HG02798 (cell line): Measurements from ENCODE around the gene SNX8.

Experiments used
- ATAC-seq: cut with Tn5 transposase; IDR thresholded peaks from one replicate; pipeline ENCODE4 v1.9.1; 2021; ENCODE audit warnings: mild to moderate bottlenecking; ENCODE audit not compliant: unreplicated experiment, poor library complexity

SNX8 gene

DNA sequence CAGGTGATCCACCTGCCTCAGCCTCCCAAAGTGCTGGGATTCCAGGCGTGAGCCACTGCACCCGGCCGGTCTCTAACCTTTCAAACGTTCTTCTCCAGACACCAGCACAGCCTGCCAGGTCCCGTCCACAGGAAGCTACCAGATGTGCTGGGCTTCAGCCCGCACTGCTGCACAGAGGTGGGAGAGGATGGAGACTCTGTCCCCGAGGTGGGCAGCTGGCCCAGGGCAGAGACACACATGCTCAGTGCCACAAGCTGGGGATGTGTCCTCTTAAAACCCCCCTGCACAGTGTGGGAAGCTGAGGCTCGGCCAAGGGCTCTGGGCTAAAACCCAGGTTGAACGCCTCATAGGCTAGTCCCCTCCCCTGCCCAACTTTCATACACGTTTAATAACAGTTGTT lies 62.9 kb downstream of the SNX8 start:
- no peak for ATAC-seq

DNA sequence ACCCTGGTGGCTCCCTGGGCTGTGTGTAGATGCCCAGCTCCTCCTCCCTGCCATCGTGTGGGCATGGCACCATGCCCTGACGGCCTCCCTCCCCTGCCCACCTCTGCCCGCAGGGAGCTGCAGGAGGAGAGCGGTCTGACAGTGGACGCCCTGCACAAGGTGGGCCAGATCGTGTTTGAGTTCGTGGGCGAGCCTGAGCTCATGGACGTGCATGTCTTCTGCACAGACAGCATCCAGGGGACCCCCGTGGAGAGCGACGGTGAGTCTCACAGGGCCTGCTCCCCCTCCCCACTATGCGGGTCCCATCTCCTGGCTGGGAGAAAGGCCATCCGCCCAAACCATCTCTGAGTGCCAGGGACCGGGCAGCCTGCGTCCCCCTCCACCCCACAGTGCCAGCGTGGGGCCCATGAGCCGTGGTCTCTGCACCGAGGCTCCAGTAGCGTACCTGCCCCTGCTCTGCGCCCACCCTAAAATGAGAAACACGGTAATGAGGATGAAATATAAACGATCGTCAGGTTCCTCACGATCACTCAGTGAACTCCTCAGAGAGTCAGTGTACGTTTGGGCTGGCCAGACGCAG lies 64.4 kb downstream of the SNX8 start:
- ATAC-seq = no peak

DNA sequence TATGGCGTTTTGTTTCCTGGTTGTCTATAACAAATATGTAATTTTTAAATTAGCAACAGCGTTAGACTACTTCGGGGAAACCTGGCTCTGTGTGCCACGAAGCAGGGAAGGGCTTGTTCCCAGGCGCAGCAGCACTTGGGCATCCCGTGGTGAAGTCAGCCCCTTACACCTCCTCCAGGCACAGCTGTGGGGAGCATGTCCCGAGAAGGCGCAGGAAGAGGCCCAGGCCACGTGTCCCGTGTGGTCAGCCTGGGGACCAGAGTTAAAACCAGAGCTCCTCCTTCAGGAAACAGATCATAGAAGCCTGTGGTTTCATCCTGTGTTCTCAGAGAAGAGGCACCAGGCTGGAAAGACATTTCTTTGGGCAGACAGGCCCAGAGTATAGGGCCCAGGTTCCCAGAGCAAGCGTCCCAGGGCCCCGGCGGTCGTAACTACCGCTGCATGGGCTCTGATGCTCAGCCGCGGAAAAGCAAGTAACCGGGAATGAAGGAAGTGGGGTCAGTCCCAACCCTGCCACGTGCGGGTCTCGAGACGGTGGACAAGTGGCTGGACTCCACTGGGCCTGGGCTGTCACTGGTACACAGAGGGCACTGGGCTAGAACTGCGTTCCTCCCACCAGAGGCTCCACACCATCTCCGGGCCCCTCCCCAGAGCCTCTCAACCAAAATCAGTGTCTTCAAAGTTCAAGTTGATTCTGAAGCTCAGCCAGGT lies 65.1 kb downstream of the SNX8 start:
- no peak for ATAC-seq

DNA sequence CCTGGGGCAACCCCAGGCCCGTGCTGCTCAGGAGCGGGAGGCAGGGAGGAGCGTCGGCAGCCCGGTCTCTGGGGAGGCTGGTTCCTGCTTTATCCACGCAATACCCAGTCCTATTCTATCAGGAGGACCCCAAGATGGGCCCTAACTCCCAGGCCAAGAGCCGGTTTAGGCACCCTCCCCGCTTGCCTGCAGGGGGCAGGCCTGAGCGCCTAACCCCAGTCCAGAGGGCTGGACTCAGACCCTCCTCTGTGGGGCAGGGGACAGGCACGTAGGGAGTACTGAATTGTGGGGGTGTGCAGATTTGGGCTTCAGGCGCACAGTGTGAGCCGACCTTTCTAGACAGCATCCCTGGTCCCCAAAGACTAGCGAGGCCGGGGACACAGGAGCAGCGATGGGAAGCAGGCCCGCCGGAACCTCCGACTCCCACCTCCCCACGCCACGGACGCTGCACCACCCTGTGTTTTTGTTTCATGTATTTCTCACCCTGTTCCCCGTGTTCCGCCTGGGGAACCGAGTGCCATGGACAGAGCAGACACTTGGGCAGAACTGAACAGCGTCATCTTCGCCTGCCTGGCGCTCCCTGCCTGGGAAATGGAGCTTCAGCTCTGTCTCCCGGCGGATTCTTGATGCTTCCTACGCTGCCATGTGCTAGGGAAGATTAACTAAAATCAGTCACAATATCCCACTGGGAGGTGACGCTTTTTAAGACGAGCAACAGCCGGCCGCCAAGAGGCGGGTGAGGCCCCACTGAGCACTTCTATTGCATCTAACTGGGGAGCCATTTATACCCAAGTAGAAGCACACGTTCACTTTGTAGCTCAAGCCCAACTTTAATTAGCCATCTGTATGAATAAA lies 66.9 kb downstream of the SNX8 start:
- no peak for ATAC-seq

DNA sequence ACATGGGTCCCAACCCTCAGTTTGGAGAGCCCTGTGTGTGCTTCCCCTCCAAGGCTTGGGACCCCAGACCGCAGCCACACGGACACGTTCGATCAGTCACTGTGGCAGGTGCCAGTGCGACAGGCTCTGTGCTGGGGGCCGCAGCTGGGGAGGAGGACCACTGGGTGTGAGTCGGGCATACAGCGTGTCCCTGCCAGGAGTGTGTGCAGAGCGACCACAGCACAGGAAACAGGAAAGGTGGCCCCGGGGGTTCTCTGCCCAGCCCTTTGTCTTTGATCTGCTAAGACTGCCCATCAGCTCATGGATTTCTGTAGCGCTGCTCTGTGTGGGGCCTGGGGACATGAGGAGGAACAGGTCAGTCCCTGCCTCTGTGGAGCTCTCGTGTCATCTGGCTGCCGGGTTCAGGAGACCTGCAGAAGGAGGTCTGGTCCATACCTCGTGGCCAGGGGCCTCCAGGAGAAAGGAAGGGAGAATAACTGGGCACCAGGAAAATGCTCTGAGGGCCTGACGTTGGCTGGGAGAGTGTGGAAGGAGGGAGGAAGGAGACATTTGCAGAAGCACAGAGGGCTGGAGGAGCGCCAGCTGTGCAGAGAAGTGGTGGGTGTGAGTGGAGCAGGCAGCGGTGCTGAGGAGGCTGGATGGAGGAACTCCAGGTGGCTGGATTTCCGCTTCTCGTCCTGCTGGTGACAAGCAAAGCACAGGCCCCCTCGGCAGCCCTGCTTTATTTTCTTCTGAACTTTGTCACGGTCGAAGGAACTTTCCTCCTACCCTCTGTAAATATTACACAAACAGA lies 68.2 kb downstream of the SNX8 start:
- no peak for ATAC-seq

DNA sequence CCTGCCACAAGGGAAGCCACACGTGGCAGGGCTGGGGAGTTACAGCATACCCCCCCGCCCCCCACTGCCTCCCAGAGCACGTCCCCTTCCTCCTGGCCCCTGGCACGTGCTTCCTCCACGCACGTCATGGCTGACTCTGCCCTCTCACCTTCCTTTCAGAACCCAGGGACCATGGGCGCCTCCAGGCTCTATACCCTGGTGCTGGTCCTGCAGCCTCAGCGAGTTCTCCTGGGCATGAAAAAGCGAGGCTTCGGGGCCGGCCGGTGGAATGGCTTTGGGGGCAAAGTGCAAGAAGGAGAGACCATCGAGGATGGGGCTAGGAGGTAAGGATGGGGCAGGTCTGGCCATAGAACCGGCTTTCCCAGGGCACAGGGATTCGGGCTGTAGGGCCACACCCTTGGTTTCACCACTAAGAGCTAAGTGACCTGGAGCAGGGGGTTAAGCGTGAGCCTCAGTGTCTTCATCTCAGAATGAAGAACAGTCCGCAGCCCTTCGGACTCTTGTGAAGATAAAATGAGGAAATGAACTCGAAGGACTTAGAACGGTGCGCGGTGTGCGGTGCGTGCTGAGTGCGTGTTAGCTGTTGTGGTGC lies 69.7 kb downstream of the SNX8 start:
- ATAC-seq = no peak

DNA sequence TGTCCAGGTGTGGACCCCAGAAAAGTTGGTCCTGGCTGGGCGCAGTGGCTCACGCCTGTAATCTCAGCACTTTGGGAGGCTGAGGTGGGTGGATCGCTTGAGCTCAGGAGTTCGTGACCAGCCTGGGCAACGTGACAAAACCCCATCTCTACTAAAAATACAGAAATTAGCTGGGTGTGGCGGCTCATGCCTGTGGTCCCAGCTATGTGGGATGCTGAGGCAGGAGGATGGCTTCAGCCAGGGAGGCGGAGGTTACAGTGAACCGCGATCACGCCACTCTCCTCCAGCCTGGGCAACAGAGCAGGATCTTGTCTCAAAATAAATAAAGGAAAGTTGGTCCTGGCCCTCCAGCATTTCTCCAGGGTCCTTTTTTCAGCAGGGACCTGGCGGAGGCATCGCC lies 70.8 kb downstream of the SNX8 start:
- ATAC-seq = no peak

DNA sequence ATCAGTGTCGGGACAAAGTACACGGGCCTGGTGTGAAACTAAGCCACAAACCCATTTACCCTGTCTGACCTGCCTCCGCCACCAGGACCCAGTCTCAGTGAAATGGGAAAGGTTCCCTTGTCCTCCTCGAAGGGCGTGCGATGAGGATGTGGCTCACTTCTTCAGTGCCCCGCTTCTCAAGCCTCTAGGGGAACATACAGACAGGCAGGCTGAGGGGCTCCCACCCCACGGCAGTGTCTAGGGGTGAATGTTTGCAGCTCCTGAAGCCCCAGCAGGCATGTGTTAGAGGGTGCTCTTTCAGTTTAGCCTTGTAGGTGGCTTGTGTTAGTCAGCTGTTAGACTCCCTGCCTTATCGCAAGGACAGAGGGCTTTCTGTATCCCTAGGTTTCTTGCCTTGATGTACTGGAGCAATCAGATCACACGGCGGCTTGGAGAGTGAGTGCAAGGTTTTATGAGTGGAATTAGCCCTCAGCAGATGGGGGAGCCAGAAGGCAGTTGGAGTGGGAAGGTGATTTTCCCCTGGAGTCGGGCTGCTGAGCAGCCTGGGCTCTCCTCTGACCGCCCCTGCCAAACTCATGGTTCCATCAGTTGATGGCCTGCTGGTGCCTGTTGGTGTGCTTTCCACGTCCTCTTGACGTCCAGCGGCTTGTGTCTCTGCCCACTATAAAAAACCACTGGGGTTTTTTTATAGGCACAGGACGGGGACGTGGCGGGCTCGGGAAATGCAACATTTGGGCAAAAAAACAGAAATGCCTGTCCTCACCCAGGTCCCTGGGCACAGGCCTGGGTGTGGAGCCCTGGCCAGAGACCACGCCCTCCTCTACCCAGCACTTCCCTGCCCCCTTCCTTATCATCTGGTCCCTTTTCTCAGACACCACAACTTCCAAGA lies 71.5 kb downstream of the SNX8 start:
- ATAC-seq = peak; percentile 12

DNA sequence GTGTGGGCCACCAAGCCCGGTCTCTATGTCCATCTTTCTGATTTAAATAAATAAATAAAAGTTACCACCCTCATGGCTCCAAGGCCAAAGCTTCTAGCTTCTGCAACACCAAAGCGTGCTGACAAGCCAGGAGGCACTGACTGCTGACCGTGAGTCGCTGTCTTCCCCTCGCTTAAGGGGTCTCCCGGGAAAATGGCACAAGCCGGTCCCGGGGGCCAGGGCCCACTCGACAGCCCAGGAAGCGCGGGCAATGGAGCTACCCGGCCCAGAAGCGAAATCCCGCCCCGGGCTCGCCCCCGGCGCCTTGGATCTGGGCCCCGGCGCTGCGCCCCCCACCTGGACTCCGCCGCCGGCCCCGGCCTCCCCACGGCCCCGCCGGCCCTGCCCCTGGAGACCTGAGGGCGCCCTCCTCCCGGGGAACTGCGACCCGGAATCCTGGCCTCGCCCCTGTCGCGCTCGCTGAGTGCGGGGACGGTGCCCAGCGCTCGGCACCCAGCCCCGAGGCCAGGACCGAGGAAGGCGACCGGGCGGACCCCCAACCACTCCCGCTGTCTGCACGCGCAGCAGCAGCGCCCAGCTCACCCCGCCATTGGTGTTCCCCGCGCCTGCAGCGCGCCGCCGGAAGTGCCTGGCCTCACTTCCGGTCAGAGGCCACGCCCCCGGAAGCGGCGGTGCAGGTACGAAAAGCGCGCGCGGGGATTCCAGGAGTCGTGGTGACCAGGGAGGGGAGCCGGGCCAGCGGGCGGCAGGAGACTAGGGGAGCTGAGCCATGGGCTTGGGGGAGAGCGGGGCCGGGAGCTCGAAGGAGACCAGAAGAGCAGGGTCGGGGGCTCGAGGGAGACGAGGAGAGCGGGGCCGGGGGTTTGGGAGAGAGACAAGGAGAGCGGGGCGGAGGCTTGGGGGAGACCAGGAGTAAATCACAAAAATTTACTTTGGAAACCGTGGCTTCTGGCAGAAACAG lies 72.4 kb downstream of the SNX8 start, which contains the start of the genes MRM2 and NUDT1:
MRM2 (minus strand) TSS at position 626 of the 961 bp plus-strand sequence; CDS start at position 590, 36 bp downstream.
NUDT1 (plus strand) TSS at position 647 of the 961 bp plus-strand sequence. CDS start 2,349 bp downstream, outside the sequence.
- peak; percentile 82 for ATAC-seq

DNA sequence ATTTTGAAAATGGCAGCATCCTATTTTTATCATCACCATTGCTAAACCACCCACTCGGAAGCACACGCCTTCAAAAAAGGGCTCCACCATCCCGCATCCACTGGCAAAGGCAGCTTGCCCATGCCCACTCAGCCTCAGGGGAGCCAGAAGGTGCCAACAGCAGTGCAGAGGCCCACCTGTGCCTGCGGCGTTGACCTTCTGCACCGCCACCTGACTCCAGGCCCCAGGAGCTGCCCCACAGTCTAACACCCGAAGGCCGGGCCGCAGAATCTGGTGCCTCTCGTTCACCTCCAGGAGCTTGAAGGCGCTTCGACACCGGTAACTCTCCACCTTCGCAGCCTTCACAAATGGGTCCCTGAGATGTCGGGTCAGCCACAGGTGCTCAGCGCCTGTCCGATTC lies 75.0 kb downstream of the SNX8 start:
- no peak for ATAC-seq

DNA sequence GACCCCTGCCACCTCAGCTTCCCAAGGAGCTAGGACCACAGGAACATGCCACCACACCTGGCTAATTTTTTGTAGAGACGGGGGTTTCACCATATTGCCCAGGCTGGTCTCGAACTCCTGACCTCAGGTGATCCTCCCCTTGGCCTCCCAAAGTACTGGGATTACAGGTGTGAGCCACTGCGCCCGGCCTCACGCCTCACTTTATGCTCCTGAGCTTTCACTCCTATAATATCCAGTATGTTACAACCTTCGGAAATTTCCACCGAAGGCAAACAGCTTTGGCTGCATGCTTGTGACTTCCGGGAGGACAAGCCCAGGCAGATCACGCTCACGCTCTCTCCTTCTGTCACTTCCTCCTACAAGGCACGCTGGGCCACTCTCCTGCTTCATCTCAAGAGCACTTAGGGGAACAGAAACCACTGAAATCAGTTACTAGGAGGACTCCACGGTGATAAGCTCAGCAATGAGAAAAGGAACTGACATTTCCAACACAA lies 77.1 kb downstream of the SNX8 start:
- ATAC-seq = peak; percentile 58

DNA sequence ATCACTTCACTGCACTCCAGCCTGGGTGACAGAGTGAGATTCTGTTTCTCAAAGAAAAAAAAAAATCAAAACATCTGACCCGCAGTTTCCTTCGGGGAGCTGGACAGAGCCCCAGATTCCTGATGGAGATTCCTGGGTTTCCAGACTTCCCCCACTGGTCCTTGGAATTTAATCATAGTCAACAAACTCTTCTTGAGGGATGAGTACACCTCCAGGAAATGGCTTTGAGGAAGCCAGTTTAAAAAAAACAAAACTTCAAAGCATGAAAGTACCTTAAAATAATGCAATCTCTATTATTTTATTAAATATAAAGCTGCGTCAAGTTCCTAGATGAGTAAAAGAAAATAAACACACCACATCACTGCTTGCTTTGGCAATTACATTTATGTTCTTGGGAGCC lies 80.3 kb downstream of the SNX8 start:
- ATAC-seq = no peak

DNA sequence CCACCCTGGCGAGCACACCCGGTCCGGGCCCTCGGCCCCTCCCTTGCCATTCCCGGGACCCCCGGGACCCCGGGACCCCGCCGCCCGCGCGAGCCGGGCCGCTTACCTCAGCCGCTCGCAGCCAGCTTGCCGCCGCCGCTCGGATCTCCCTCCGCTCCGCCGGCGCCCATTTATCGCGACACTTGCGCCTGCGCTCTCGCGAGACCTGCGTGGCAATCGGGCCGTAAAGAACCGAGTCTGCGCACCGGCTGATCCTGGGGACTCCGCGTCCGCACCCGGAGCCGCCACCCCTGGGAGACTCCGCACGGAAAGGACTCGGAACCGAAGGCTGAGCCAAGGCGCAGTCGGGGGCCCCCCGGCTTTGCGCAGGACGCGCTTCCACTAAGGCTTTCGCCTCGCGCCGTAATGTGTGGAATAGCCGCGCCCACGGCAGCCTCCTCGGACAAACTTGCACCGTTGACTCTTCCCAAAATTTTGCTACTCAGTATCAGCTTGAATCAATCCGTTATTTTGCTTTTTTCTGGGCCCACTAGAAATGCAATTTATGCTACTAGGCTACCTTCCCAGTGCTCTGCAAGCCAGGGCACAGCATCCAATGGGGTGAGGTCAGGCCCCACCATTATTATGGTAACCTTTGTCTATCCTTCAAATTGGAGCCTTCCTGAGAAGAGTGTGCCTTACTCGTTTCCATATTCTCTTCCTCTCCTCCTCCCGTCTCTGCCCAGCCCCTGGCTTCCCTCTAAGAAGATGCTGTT lies 81.3 kb downstream of the SNX8 start, which contains the start of gene MAD1L1:
MAD1L1 (minus strand) TSS at position 180 of the 755 bp plus-strand sequence. CDS start 2,812 bp downstream, outside the sequence.
- ATAC-seq = peak; percentile 81

DNA sequence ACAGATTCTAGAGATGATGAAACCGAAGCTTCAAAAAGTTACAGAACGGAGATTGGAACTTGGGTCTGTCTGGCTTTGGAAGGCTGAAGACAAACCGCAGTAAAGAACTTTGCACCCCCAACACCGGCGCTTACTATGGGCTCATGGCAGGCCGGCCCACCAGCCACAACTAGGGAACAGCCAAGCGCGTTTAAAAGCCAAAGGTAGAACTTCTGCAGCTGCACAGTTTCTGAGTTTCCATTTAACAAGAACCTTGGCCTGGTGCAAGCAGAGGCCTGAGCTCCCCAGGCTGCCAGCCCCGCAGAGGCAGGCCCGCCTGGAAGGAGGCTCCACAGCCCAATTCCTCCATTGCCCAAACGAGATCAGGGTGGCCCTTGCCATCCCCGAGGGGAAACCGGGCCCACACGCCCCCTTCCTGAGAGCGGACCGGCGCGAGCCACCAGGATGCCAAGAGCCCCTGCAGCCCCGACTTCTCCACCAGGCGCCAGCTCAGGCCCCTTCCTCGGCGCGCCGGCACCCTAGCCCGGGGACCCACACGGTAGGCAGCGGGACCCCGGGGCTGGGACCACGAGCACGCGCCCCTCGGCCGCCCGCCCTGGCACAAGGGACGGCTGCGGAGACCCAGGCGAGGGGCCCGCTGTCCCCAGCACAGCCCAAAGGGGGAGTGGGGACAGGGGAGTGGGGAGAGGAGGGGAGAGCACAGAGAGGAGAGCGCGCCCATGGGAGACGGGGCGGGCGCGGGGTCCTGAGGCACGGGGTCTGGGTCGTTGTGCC lies 82.1 kb downstream of the SNX8 start:
- ATAC-seq = peak; percentile 30

DNA sequence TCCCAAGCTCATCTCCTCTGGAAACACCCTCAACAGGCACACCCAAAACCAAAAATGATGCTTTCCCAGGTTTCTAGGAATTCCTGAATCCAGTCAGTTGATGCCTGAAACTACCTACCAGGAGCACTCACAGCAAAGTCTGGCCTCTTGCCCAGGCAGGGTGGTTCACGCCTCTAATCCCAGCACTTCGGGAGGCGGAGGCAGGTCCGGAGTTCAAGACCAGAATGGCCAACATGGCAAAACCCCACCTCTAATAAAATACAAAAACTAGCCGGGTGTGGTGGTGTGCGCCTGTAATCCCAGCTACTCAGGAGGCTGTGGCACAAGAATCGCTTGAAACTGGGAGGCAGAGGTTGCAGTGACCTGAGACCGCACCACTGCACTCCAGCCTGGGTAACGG lies 83.4 kb downstream of the SNX8 start:
- no peak for ATAC-seq

DNA sequence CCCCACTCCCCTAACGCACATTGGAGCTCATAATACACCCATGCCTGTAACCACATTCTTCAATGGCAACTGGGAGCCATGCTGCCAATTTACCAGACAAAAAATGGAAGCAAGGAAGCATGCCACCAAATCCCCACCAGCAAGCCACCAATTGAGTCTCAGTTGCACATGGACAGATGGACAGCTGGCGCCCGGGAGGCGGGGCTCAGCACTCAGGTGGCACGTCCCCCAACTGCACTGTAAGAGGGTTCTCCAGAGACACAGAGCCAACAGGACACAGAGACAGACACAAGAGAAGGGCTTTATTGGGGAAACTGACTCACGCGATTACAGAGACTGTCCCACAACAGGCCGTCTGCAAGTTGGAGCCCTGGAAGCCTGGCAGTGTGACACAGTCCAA lies 84.0 kb downstream of the SNX8 start:
- ATAC-seq = no peak
